NB4 (cell line): ENCODE results near the gene ZNF330.

Experiments used
- DNase-seq: peaks from one replicate; pipeline ENCODE4 v3.0.0; 2010; ENCODE audit warnings: low read depth
- H3K4me3 ChIP-seq: one replicate; pipeline ENCODE4 v1.5.1; 2011; ENCODE audit warnings: mild to moderate bottlenecking, low read depth, low read length, moderate library complexity
- MYC ChIP-seq: IDR thresholded peaks from 2 replicates; pipeline ENCODE4 v1.6.1; 2011; ENCODE audit warnings: low read depth, low read length
- POLR2A ChIP-seq: IDR thresholded peaks from 2 replicates; pipeline ENCODE4 v1.6.1; 2011; ENCODE audit warnings: mild to moderate bottlenecking; ENCODE audit not compliant: insufficient read length; ENCODE audit errors: extremely low read depth
- TF ChIP-seq, protein P1 (sequence below): IDR thresholded peaks from 2 replicates; pipeline ENCODE4 v1.6.1; 2011; ENCODE audit warnings: low read depth, low read length
- TF ChIP-seq, protein P2 (sequence below): IDR thresholded peaks from one replicate; pipeline ENCODE4 v1.5.1; 2012; ENCODE audit warnings: low read depth, low read length

The ZNF330 gene

DNA sequence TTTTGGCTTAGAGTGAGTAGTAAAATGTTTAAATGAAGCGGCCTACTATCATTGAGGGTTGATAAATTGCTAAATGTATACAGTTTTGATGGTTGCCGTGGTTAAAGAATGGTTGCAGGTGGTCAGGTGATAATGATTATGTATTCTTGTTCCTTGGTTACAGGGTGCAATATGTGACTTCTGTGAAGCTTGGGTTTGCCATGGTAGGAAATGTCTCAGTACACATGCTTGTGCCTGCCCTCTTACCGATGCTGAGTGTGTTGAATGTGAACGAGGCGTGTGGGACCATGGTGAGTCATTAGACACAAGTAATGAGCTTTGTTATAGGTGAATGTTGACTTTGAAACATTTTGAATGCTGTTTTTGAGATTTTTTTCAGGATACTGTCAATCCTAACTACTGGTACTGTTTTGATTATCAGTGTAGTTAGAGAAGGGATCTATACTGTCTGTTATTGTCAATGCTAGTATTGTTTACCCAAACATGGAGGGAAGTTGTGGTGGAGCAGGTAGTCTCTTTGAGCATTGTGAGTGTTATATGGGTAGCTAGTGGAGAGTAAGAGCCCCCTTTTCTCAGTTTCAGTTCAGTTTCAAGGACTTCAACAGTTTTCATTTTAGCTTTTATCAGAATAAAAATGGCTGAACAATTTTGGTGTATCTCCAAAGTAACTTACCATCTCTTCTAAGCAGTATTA, 8.9 kb downstream of the ZNF330 start:
- no peak for DNase-seq
- no peak overlapping the region for H3K4me3 ChIP-seq
- TF ChIP-seq, protein P1, sequence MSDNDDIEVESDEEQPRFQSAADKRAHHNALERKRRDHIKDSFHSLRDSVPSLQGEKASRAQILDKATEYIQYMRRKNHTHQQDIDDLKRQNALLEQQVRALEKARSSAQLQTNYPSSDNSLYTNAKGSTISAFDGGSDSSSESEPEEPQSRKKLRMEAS = no peak
- TF ChIP-seq, protein P2, sequence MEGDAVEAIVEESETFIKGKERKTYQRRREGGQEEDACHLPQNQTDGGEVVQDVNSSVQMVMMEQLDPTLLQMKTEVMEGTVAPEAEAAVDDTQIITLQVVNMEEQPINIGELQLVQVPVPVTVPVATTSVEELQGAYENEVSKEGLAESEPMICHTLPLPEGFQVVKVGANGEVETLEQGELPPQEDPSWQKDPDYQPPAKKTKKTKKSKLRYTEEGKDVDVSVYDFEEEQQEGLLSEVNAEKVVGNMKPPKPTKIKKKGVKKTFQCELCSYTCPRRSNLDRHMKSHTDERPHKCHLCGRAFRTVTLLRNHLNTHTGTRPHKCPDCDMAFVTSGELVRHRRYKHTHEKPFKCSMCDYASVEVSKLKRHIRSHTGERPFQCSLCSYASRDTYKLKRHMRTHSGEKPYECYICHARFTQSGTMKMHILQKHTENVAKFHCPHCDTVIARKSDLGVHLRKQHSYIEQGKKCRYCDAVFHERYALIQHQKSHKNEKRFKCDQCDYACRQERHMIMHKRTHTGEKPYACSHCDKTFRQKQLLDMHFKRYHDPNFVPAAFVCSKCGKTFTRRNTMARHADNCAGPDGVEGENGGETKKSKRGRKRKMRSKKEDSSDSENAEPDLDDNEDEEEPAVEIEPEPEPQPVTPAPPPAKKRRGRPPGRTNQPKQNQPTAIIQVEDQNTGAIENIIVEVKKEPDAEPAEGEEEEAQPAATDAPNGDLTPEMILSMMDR = no peak
- TF ChIP-seq MYC = no peak
- no peak for TF ChIP-seq POLR2A

GRCh38 chr4:141233673-141234072, 13.0 kb downstream of the ZNF330 start:
- no peak for TF ChIP-seq MYC
- no peak for TF ChIP-seq POLR2A
- TF ChIP-seq, protein P2 = no peak

DNA sequence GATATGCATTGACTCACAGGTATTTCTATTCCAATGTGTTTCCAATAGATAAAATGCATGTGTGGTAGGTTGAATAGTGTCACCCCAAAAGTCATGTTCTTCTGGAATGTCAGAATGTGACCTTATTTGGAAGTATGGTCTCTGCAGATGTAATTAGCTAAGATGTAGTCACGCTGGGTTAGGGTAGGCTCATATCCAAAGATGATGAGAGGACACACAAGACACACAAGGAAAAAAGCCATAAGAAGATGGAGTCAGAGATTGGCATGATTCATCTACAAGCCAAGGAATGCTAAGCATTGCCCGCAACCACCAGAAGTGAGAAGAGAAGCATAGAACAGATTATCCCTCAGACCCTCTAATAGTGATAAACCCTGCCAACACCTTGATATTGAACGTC, 17.5 kb downstream of the ZNF330 start:
- DNase-seq = no peak
- H3K4me3 ChIP-seq = no peak overlapping the region
- TF ChIP-seq POLR2A (no peak), MYC (no peak)
- TF ChIP-seq, protein P2 = no peak
- TF ChIP-seq, protein P1 = no peak

More at GRCh38 chr4:141233673-141234072, 13.0 kb downstream of the ZNF330 start:
- DNase-seq = no peak
- no peak overlapping the region for H3K4me3 ChIP-seq

GRCh38 chr4:141240259-141240658, 19.6 kb downstream of the ZNF330 start:
- TF ChIP-seq MYC (no peak), POLR2A (no peak)
- TF ChIP-seq, protein P1 = no peak
- TF ChIP-seq, protein P2 = no peak
- no peak for DNase-seq
- no peak overlapping the region for H3K4me3 ChIP-seq

DNA sequence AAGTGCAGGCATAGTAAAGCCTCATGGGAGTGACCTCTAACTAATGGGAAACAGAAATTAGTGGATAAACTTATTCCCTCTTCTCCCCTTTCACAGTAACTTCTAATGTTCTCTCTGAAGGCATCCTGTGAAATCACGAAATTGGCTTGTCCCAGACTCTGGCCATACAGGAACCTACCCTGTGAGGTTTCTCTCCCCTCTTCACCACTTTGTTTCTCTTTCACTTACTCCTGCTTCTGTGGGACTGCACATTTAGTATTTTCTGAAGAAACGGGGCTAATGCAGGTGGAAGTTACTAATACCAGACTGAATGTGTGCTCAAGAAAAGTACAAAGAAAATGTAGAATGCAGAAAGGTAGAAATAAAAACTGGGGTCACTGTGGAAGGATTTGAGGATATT, 20.0 kb downstream of the ZNF330 start:
- no peak for DNase-seq
- H3K4me3 ChIP-seq = no peak overlapping the region
- TF ChIP-seq, protein P1 = no peak
- TF ChIP-seq, protein P2 = no peak
- TF ChIP-seq POLR2A = no peak
- TF ChIP-seq MYC = no peak

DNA sequence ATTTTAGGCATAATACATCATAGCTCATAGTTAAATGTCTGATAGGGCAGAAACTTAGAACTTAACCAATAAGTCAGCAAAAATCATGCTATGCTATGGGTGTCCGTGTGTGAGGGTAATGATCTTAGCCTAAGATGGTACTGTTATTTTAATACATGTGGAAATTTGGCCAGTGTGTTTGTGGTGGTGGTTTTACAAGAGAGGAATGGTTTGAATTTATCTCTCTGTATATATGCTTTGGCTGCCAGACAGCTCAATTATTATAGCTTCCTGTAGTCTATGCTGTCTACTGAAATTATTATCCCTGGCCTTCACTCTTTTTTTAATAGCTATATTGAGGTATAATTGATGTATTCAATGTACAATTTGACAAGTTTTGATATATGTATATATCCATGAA, 21.3 kb downstream of the ZNF330 start:
- DNase-seq = no peak
- no peak overlapping the region for H3K4me3 ChIP-seq
- TF ChIP-seq POLR2A = no peak
- TF ChIP-seq, protein P2 = no peak
- no peak for TF ChIP-seq MYC
- TF ChIP-seq, protein P1 = no peak
